GM12891 (cell line): ENCODE results near the gene SOX9.

ENCODE experiments used
- POLR2A ChIP-seq: IDR thresholded peaks from 2 replicates; pipeline ENCODE4 v1.6.1; 2011; ENCODE audit warnings: low read depth, low read length, control low read depth
- POLR2AphosphoS5 ChIP-seq: IDR thresholded peaks from 2 replicates; pipeline ENCODE4 v1.6.1; 2011; ENCODE audit warnings: low read depth, low read length, control low read depth
- TAF1 ChIP-seq: IDR thresholded peaks from 2 replicates; pipeline ENCODE4 v1.6.1; 2011; ENCODE audit warnings: low read depth, low read length, control low read depth

GRCh38 chr17:72145962-72146361 lies 25.1 kb downstream of the SOX9 start:
- TF ChIP-seq POLR2AphosphoS5 (no peak), POLR2A (no peak), TAF1 (no peak)
